ENCODE measurements around the gene GID8.

GRCh38 chr20:62893700-62894099, 44.2 kb upstream of the GID8 start:
- TF ChIP-seq CTCF (IDR thresholded peaks at IDR 0.05) (no peak), POLR2A (IDR thresholded peaks at IDR 0.05) (no peak)

All from adrenal gland (tissue), 5 donors.